GM19452 (cell line): ENCODE results near the gene GID8.

Source experiments
- ATAC-seq: cut with Tn5 transposase; IDR thresholded peaks from one replicate; pipeline ENCODE4 v1.9.1; 2021; ENCODE audit not compliant: unreplicated experiment

GID8 gene

GRCh38 chr20:62982124-62983075, 44.5 kb downstream of the GID8 start:
- no peak for ATAC-seq

GRCh38 chr20:62983210-62983609, 45.3 kb downstream of the GID8 start:
- ATAC-seq: no peak

- ATAC-seq: no peak
These were observed 46.9 kb downstream of the GID8 start for GRCh38 chr20:62984666-62985443.

GRCh38 chr20:62985444-62985778, 47.5 kb downstream of the GID8 start:
- ATAC-seq: no peak

GRCh38 chr20:62986257-62986800, 48.4 kb downstream of the GID8 start:
- ATAC-seq: no peak

GRCh38 chr20:62987114-62987513, 49.2 kb downstream of the GID8 start:
- ATAC-seq: no peak

- no peak for ATAC-seq
These were observed 51.3 kb downstream of the GID8 start for GRCh38 chr20:62989201-62989601.

GRCh38 chr20:62990306-62990825, 52.4 kb downstream of the GID8 start:
- ATAC-seq: no peak

GRCh38 chr20:62991196-62991807, 53.4 kb downstream of the GID8 start:
- no peak for ATAC-seq

- ATAC-seq: no peak
These were observed 53.9 kb downstream of the GID8 start for GRCh38 chr20:62991863-62992262.

GRCh38 chr20:62993856-62994494, 56.0 kb downstream of the GID8 start:
- ATAC-seq: no peak

- ATAC-seq: no peak
These were observed 56.9 kb downstream of the GID8 start for GRCh38 chr20:62994869-62995281.

GRCh38 chr20:62995481-62995880, 57.5 kb downstream of the GID8 start:
- ATAC-seq: no peak

GRCh38 chr20:62995898-62996595, 58.1 kb downstream of the GID8 start:
- no peak for ATAC-seq

- ATAC-seq: no peak
These were observed 58.6 kb downstream of the GID8 start for GRCh38 chr20:62996596-62996982.

GRCh38 chr20:62997417-62998035, 59.6 kb downstream of the GID8 start:
- no peak for ATAC-seq
